Measurements from ENCODE around the gene PCNA. TPM values are rescaled to one million over a fixed set of nuclear protein-coding genes. Genes with fewer than 3 reads are reported as not detected.

Gene PCNA
- total and polyA plus RNA-seq, 3 experiments from 2014 or later: 58.4 to 662 (median 654) TPM

Other genes starting within 250 kb of the PCNA start
- gene SLC23A2, start 118.4 kb downstream of the PCNA start, total RNA-seq: 10 to 100 TPM; 20.6 to 24.3 TPM
- 6.7 TPM for gene SLC23A2, start 118.4 kb downstream of the PCNA start, polyA plus RNA-seq
- gene TMEM230, start 6.9 kb downstream of the PCNA start, total RNA-seq: 10 to 100 TPM; 86.4 to 87.8 TPM
- 250 TPM for gene TMEM230, start 6.9 kb downstream of the PCNA start, polyA plus RNA-seq
- gene CDS2, start 7.0 kb upstream of the PCNA start, total RNA-seq: 10 to 100 TPM; 55.3 to 57.3 TPM
- gene CDS2, start 7.0 kb upstream of the PCNA start, polyA plus RNA-seq: 48.3 TPM
- gene PROKR2, start 197.0 kb upstream of the PCNA start, total RNA-seq: under 1 TPM in 1 of 2 experiments, not detected in 1; 0.18 TPM
- gene PROKR2, start 197.0 kb upstream of the PCNA start, polyA plus RNA-seq: 0.94 TPM